ENCODE data around the gene KCTD4.

DNA sequence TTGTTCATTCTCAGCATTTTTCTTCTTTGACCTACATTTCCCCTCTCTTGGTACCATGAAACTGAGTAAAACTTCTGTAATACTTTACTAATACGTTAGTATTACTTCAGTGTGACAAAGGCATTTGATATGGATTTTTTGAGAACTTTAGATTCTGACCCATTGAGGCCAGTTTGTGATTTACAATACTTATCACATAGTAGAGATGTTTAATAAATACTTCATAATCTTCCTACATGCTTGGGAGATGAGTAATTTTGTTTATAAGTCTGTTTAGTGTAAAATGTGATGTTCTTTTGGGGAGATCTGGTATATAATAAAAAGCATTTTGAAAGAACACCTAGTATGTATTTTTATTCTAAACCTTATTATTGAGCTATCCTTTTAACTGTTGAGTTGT, 50.9 kb downstream of the KCTD4 start:
- no peak for TF ChIP-seq POLR2A (IDR thresholded peaks at IDR 0.05; ENCODE audit: low read depth)
- no peak for TF ChIP-seq CTCF (IDR thresholded peaks at IDR 0.05)
- no peak for TF ChIP-seq EP300 (IDR thresholded peaks at IDR 0.05)

Data from esophagus muscularis mucosa (tissue), 4 donors.